NAMALWA (cell line): ENCODE results near the gene PARVA.

ENCODE experiments used
- DNase-seq: peaks from one replicate; pipeline ENCODE4 v3.0.0-alpha.2; 2015; ENCODE audit warnings: low spot score

Gene PARVA

DNA sequence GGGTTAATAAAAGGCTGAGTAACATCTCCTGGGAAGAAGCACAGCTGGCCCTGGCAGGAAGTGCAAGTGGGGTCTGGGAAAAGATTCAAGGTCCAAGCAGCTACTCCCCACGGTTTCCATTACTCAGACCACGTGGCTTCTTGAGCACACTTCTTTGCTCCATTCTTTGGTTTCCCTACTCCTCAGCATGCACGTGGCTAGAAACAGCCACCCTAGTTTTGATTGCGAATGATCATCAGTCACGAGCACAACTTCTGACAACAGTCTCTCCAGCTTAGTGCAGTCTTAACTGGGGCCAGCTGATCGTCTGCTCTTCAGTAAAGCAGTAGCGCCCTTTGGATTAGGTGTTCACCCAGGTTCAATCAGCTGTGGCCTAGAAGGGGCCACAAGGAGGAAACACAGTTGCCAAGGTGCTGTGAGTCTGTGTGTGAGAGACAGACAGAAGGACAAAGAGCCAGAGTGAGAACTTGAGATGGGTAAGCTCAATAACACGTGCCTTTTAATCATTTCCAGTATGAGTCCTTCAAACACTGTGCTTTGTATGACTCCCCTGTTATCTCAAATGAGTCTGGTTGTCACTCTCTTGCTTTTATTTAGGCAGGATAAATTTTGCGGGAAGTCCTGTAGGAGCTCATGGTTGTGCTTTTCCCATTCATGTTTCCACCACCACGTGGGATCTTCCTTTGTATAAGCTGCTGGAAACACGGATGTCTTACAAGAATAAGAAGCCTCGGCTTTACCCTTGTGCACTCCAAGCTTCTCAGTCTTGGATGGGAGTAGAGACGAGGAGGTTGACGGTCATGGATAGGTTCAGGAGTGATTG lies 901 bp upstream of the PARVA start:
- DNase-seq, result no peak

DNA sequence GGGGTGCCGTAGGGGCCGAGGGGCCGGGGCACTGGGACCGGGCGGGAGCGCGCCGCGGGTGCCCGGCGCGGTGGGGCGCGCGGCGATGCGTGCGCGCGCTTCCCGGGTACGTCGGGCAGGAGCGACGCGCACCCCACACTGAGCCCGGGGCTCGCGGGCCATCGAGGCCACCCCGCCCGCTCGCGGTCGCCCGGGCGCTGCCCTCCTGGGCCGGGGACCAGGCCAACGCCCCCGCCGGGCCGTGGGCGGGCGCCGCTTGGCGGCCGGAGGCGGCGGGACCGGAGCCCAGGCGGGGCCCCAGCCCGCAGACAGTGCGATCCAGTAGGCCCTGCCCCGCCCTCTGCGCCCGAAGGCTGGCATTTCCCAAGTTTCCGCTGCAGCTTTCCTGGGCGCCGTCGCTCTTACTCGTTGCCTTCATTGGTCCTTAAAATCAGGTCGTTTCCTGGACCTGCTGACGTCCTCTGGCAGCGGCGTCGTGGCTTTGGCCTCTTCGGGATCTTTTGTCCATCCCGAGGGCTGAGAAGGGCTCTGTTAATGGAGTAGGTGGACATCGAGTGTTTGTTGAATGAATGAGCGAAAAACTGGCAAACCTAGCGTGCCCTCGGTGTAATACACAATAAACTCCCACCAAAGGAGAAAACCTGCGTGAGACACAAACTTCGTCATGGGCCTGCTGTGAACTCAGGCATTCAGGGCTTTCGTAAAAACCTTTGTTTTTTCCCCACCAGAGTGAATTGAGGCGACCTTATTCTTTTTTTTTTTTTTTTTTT lies 638 bp downstream of the PARVA start:
- no peak for DNase-seq

GRCh38 chr11:12380565-12381325 lies 3.4 kb downstream of the PARVA start:
- no peak for DNase-seq

DNA sequence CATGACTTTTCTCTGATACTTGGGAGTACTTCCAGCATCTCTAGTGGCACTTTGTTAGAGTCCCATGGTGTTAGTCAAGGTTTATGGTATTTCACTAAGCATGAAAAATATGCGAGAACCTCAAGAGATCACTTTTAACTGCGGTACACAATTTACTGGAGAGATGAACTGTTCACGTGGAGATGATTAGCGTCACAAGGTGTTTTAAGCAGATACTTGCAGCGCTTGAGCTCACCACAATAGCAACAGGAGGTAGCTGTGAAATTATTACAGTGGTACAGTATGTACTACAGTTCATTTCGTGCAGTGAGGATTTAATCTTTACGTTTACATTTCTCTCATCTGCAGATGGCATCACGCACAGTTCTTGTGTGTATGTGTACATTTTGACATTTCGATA lies 4.5 kb downstream of the PARVA start:
- DNase-seq, result no peak

DNA sequence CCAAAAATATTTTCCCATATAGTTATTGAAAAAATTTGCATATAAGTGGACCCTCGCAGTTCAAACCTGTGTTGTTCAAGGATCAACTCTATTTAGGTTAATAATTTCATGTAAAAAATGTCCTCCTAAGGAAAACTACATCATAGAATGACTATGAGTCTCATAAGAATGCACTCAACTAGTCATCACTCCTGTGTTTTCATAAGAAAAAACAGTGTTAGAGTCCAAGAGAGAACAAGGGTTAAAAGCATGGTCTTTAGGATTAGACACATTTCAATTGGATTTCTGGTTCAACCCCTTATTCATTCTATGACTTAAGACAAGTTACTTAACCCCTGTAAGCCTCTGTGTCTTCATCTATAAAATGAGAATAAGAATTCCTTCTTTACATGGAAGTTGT lies 5.1 kb downstream of the PARVA start:
- no peak for DNase-seq

GRCh38 chr11:12386309-12386708 lies 8.9 kb downstream of the PARVA start:
- DNase-seq, result no peak

DNA sequence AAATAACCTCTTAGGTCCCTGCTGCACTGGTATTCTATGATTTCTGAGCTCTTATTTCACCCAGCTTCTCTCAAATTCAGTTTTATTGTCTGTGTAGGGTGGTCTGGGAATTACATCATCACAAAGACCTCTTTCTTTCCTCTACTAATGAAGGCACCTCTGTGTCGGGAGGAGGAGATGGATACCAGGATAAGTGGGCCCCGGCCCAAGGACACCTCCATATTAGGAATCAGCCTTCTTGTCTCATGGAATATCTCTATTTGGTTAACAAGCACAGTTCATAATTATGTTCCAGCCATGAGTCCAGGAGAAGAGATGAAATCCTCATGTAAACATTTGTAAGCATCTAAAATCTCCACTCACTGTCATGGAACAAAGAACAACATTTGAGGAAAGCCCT lies 9.4 kb downstream of the PARVA start:
- DNase-seq, result no peak

- no peak for DNase-seq
These were observed 10.8 kb downstream of the PARVA start for GRCh38 chr11:12388173-12388572.

GRCh38 chr11:12388939-12389670 lies 11.7 kb downstream of the PARVA start:
- DNase-seq, result no peak

DNA sequence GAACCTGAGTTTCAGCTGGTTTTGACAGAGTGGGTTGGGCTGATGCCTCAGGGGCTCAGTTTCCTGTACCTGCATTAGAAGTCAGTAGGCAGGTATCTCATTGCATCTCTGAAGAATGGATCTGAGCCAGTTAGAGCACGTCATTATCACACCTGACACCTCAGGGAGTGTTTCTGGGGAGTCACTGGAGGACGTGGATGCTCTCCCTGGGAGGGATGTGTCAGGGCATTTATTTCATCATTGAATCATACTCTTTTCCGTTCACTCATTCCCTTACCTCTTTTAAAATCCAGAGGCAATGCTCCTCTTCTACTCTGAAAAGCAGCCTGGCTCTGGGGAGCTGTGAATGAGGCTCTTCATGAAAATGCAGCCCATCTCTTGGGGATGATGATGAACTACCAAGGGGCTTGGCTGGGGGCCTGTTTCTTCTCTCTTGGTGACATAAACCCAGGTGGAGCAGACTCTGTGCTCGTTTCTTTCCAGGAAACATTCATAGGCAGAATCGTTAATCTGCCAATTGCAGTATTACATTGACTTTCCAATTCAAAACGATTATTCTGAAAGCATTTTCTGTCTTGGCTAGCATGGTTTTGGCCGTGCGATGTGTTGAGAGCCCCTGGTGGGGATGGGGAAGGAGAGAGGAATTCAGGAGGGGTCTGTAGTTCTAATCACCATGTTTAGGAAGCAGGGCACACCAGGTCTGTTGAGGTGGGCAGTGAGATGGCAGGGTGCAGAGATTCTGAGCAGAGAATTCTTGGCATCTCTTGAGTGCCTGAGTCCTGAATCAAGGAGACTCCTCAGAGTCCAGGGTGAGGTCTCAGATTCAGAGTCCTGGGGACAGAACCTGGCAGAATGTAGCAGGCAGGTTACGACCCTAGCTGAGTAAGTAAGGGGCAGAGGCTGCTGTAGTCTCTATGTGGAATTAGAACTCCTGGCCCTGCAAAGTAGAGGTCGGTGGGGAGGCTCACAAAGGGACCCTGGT lies 12.6 kb downstream of the PARVA start:
- no peak for DNase-seq

DNA sequence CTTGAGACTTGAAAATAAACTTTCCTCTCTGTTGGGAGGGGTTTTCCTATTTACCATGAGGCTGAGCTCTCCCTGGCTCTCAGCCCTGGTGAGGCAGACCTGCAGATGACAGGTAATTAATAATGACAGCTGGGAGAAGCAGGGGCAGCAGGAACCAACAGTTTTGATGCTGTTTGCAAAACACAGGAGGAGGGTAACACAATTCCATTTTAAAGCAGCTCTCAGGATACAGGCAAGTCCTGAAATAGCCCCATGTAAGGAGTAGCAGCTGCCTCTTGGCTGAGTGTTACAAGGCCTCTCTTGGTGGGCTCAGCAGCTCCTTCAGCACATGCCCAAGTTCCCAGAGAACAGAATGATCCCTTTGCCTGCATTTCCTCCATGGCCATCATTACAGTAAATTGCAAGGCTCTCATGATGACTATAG lies 13.3 kb downstream of the PARVA start:
- no peak for DNase-seq

GRCh38 chr11:12392672-12393071 lies 15.3 kb downstream of the PARVA start:
- DNase-seq, result no peak

- DNase-seq, result no peak
These were observed 16.3 kb downstream of the PARVA start for GRCh38 chr11:12393691-12394090.

DNA sequence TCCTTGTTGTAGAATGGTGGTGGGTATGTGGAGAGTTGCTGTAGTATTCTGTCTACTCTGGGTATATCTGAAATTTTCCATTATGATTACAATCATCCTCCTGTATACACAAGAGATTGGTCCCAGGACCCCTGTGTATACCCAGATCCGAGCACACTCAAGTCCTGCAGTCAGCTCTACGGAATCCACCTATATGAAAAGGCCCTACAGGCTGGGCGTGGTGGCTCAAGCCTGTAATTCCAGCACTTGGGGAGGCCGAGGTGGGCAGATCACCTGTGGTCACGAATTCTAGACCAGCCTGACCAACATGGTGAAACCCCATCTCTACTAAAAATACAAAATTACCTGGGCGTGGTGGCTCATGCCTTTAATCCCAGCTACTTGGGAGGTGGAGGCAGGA lies 17.2 kb downstream of the PARVA start:
- DNase-seq, result no peak

DNA sequence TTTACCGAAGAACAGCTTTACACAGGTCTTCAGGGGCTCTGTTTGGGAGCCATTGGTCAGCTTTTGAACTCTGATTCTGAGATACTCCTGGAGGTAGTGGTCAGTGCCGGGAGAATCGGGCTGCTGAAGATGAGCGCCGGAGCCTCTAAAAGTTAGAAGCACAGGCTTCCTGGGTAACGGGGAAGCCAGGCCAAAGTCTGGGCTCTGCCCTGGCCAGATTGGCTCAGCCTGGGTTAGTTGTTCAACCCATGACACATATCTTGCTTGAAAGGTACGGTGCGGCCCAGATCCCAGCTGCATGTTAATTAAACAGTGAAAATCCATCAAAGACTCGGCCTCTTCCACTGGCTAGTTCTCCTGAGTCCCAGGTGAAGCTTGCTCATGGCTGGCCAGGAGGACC lies 18.0 kb downstream of the PARVA start:
- DNase-seq, result no peak

- no peak for DNase-seq
These were observed 20.6 kb downstream of the PARVA start for GRCh38 chr11:12397931-12398334.

DNA sequence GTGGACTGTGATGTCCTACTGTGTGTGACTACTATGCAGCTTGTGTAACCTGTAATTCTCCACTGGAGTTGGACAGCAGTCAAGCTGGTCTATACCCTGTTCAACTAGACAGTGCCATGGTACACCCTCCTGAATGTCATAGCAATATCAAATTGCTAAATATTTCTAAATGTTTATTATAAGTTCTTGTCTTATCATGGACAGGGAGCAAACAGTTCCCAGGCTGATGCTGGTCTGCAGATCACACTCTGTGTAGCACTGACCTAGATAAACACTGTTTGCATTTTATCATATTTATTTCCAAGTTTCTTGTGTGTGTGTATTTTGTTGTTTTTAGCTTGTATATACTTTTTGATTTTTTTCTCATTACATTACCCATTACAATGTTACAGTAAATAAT lies 22.0 kb downstream of the PARVA start:
- no peak for DNase-seq

DNA sequence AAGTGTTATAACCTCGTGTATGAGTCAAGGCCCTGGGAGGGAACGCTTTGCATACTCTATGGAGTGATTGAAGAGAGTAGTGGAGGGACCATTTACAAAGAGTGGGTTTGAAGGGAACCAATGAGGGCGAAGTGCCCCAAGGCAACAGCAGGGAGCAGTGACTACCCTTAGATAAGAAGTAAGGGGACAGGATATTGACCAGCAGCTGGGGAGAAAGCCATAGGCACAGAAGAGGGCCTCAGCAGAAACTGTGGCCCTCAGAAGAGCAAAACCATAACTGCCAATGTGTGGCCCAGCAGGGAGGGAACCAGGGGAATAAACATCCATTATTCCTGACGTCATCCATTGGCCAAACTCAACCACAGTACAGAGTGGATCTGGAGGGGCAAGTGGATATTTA lies 24.7 kb downstream of the PARVA start:
- DNase-seq, result no peak

- no peak for DNase-seq
These were observed 25.3 kb downstream of the PARVA start for GRCh38 chr11:12402691-12403120.

GRCh38 chr11:12403122-12403996 lies 26.0 kb downstream of the PARVA start:
- no peak for DNase-seq
